GM18951 (cell line): ENCODE results near the gene NCOA3.
"Not testable (repeated sequence)": the region's sequence is repeated elsewhere in the genome, so short reads cannot be mapped to it uniquely, and the experiment has no call there.

Source experiments
- POLR2A ChIP-seq: IDR thresholded peaks from 4 replicates; pipeline ENCODE4 v1.6.1; 2011; ENCODE audit warnings: mild to moderate bottlenecking; ENCODE audit not compliant: insufficient read length, insufficient read depth; ENCODE audit errors: extremely low read depth
- in situ Hi-C: fragments of 300-500 bp; cut with MboI; formaldehyde crosslinking; loops from one replicate; pipeline ENCODE4 v1.12.0; 2022; ENCODE audit warnings: low sequenced_read_pairs, mixed read lengths, inconsistent platforms; ENCODE audit not compliant: unreplicated experiment

Gene NCOA3

GRCh38 chr20:47544240-47544639, 42.6 kb downstream of the NCOA3 start:
- no peak for TF ChIP-seq POLR2A
- in situ Hi-C loops, result no loop called here

DNA sequence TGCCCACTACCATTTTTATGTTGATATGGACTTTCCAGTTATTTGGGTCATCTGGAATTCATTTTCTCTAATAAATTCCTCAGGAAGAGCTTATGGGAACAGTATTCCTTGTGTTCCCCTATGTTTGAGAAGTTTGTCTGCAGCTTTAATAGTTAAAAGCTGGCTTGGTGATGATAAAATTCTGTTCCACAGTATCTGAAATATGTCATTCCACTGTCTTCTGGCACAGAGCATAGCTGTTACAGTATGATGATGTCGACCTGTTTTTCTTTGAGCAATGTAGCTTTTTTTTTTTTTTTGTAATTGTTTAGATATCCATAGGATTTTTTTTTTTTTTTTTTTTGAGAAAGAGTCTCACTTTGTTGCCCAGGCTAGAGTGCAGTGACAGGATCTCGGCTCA, 43.2 kb downstream of the NCOA3 start:
- in situ Hi-C loops, result no loop called here
- no peak for TF ChIP-seq POLR2A

DNA sequence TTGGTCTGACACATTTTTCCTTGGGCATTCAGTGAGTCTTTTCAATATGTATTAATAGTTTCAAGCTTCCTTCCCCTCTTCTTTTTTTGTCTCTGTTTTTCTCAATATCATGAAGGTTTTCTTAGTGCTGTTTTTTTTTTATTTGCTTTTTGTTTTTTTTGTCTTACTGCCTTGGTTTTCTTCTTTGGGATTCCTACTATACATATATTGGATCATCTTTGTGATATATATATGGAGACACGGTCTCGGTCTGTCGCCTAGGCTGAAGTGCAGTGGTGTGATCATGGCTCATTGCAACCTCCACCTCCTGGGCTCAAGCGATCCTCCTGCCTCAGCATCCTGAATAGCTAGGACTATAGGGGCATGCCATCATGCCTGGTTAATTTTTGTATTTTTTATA, 43.8 kb downstream of the NCOA3 start:
- no peak for TF ChIP-seq POLR2A
- in situ Hi-C loops, result no loop called here

DNA sequence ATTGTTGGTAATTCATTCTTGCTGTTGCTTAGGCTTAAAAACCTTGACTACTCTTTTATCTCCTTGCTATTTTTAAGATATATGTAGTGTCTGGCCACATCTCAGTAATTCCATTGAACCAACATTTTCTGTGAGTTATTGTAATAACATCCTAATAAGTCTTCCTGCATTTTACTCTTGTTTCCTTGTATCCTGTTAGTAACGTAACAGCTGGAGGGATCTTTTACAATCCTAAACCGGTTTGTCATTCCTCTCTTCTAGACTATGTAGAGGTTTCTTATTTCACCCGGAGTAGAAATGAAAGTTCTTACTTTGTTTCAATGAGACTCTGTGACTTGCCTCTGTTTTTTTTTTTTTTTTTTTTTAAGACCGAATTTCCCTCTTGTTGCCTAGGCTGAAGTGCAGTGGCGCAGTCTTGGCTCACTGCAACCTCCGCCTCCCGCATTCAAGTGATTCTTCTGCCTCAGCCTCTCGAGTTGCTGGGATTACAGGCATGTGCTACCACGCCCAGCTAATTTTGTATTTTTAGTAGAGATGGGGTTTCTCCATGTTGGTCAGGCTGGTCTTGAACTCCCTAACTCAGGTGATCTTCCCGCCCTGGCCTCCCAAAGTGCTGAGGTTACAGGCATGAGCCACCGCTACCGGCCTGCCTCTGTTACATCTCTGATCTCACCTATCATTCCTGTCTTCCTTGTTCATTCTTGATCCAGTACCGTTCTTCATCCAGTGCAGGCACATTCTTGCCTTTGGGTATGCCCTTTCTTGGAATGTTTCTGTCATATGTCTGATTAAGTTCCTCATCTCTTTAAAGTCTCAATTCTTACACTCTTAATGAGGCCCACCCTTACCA, 44.7 kb downstream of the NCOA3 start:
- in situ Hi-C loops, result no loop called here
- TF ChIP-seq POLR2A, result no peak

DNA sequence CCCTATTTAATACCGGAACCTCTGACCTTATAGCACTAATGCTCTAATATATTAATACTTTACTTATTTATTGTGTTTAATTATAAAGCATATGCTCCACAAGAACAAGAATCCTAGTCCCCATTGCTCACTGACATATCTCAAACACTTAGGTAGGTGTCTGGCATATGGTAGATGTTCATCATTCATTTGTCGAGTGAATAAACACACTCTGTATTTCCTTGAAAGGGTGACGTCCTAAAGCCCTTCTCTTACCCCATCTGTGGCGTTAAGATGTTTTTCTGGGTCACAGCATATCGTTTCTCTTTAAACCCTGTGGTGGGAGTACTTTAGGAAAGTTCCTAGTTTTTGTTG, 45.3 kb downstream of the NCOA3 start:
- no peak for TF ChIP-seq POLR2A
- in situ Hi-C loops, result no loop called here

GRCh38 chr20:47549671-47550070, 48.0 kb downstream of the NCOA3 start:
- in situ Hi-C loops, result no loop called here

DNA sequence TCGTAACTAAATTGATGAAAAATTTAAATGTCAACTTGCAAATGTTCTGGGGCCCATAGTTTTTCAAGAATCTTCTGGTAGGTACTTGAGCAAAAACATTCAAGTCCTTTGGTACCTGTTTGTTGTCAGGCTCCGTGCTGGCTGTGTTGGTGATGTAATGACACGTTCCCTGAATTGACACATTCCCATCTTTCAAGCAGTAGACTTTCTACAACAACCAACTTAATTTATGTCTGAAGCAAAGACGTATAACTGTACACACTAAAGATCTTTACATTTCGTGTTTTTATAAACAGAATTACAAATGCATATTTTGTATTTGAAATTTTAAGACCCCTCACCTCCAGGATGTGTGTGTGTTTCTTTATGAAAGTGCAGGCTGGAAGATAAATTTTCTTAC, 49.5 kb downstream of the NCOA3 start:
- no peak for TF ChIP-seq POLR2A
- in situ Hi-C loops, result no loop called here

More at GRCh38 chr20:47549671-47550070, 48.0 kb downstream of the NCOA3 start:
- no peak for TF ChIP-seq POLR2A

- no peak for TF ChIP-seq POLR2A
- in situ Hi-C loops, result no loop called here
Measured at GRCh38 chr20:47551841-47552240, 50.2 kb downstream of the NCOA3 start.

DNA sequence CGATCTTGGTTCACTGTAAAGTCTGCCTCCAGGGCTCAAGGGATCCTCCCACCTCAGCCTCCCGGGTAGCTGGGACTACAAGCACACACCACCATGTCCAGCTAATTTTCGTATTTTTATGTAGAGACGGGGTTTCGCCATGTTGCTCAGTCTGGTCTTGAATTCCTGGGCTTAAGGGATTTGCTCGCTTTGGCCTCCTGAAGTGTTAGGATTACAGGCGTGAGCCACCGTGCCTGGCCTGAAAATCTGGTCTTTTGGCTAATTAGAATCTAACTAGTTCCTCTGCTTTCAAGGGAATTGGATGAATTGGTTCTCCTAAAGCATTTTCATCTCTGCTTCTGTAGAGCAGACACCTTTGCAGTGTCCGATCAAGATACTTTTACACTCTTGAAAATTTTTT, 51.3 kb downstream of the NCOA3 start:
- TF ChIP-seq POLR2A, result no peak
- in situ Hi-C loops, result no loop called here

DNA sequence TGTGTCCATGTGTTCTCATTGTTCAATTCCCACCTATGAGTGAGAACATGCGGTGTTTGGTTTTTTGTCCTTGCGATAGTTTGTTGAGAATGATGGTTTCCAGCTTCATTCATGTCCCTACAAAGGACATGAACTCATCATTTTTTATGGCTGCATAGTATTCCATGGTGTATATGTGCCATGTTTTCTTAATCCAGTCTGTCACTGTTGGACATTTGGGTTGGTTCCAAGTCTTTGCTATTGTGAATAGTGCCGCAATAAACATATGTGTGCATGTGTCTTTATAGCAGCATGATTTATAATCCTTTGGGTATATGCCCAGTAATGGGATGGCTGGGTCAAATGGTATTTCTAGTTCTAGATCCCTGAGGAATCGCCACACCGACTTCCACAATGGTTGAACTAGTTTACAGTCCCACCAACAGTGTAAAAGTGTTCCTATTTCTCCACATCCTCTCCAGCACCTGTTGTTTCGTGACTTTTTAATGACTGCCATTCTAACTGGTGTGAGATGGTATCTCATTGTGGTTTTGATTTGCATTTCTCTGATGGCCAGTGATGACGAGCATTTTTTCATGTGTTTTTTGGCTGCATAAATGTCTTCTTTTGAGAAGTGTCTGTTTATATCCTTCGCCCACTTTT, 52.0 kb downstream of the NCOA3 start:
- in situ Hi-C loops, result not testable (repeated sequence)

- in situ Hi-C loops, result not testable (repeated sequence)
Measured at GRCh38 chr20:47554283-47554682, 52.6 kb downstream of the NCOA3 start.

DNA sequence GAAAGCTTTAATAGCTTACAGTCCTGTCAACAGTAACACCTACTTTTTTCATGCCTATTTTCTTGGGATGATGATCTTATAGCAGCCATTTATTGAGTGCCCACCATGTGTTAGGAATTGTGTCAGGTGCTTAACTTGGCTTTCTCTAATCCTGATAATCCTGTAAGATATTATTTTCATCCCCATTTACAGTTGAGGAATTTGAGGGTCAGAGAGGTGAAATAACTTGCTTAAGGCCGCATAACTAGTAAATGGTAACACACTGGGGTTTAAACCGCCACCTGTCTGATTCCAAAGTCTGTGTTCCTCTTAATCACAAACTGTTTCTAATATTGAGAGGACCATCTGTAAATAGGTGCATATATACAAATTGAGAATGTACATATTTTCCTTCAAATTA, 55.5 kb downstream of the NCOA3 start:
- in situ Hi-C loops, result no loop called here
- TF ChIP-seq POLR2A, result no peak

DNA sequence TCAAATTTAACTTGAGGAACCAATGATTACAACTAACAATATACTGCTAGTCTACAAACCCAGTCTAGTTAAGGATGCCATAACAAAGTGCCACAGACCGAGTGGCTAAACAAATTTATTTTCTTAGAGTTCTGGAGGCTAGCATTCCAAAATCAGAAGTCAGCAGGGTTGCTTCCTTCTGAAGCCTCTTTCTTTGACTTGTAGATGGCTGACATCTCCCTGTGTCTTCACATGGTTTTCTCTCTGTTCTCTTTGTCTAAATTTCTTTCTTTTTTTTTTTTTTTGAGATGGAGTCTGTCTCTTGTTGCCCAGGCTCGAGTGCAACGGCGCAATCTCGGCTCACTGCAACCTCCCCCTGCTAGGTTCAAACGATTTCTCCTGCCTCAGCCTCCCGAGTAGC, 56.1 kb downstream of the NCOA3 start:
- TF ChIP-seq POLR2A, result no peak
- in situ Hi-C loops, result no loop called here

DNA sequence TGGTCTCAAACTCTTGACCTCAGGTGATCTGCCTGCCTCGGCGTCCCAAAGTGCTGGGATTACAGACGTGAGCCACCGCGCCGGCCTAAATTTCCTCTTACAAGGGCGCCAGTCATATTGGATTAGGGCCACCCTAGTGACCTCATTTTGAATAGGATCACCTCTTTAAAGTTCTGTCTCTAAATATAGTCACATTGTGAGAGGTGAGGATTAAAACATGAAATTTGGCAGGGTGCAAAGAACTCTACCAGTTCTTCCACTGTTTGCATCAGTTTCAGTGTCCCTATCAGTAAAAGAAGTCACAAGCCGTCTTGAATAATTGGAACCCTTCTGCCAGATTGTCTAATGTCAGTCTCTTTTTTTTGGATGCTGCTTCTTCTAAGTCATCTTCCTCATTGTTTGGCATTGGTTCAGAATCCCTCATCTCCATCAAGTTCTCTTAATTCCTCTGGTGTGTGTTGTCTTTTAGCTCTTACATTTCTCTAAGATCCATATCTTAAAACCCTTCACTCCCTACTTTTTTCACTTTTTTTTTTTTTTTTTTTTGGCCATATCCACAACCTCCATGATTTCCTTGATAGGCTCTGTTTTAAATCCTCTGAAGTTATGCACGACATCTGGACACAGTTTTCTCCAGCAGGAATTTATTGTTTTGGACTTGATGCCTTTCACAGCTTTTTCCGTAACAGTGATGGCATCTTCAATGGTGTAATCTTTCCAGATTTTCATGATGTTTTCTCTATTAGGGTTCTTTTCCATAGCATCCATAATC, 56.8 kb downstream of the NCOA3 start:
- no peak for TF ChIP-seq POLR2A
- in situ Hi-C loops, result no loop called here

GRCh38 chr20:47559141-47559540, 57.5 kb downstream of the NCOA3 start:
- TF ChIP-seq POLR2A, result no peak
- in situ Hi-C loops, result no loop called here
